Measurements from ENCODE around the gene MFAP3L. TPM values are rescaled to one million over a fixed set of nuclear protein-coding genes. Genes with fewer than 3 reads are reported as not detected.
A peak's percentile ranks its signal among the peaks of the same experiment; 100 is the strongest.
"Not testable (repeated sequence)": the region's sequence is repeated elsewhere in the genome, so short reads cannot be mapped to it uniquely, and the experiment has no call there.

The MFAP3L gene
- total RNA-seq, 1 experiment from 2014 or later = 5.1 TPM

- Histone ChIP-seq H3K4me1 (ENCODE audit: insufficient read depth, low read length) (no peaks in the 10 kb centered on the region), H2BK120ac (ENCODE audit: low read depth, low read length, poor library complexity, severe bottlenecking) (no peak overlapping the region), H3T11ph (ENCODE audit: low read length) (no peak overlapping the region), H2AFZ (ENCODE audit: low read length) (no peak overlapping the region), H2BK5ac (ENCODE audit: insufficient read length, low read length) (no peak overlapping the region), H3K4me2 (ENCODE audit: insufficient read depth, insufficient read length, low read length) (no peak overlapping the region), H3K9ac (ENCODE audit: extremely low read depth, insufficient read length, low read length) (no peak overlapping the region), H3K56ac (ENCODE audit: insufficient read length, low read depth, low read length) (no peak overlapping the region), H4K91ac (ENCODE audit: insufficient read length, low read depth, low read length) (no peak overlapping the region), H3K4ac (ENCODE audit: low read depth, low read length) (no peak overlapping the region), H3K23me2 (ENCODE audit: insufficient read length, low read depth, low read length, poor library complexity, severe bottlenecking) (no peaks in the 10 kb centered on the region), H2AK5ac (ENCODE audit: insufficient read length, low read length) (no peak overlapping the region), H2BK15ac (ENCODE audit: low read depth, low read length) (no peak overlapping the region), H3K27ac (ENCODE audit: insufficient read length, low read depth, low read length) (no peak overlapping the region), H4K20me1 (ENCODE audit: control insufficient read depth, insufficient read depth, insufficient read length) (no peaks in the 10 kb centered on the region), H3K27me3 (ENCODE audit: insufficient read depth, low read length) (no peaks in the 10 kb centered on the region), H3K23ac (ENCODE audit: insufficient read length, low read depth, low read length) (no peak overlapping the region), H4K8ac (replicated peaks; ENCODE audit: insufficient read length, low read depth, low read length) (no peak overlapping the region), H3K9me3 (ENCODE audit: control insufficient read depth, low read depth, low read length) (no peaks in the 10 kb centered on the region), H2BK12ac (ENCODE audit: insufficient read length, low read depth, low read length) (no peak overlapping the region), H3K79me1 (ENCODE audit: insufficient read depth, low read depth, low read length, poor library complexity, severe bottlenecking) (no peaks in the 10 kb centered on the region), H3K18ac (ENCODE audit: insufficient read length, low read depth, low read length) (no peak overlapping the region), H2BK20ac (ENCODE audit: low read depth, low read length, poor library complexity, severe bottlenecking) (no peak overlapping the region), H4K5ac (ENCODE audit: insufficient read length, low read depth, low read length) (no peak overlapping the region), H3K79me2 (ENCODE audit: insufficient read depth, low read length) (no peaks in the 10 kb centered on the region), H3K14ac (ENCODE audit: insufficient read depth, low read length) (no peak overlapping the region)
- H3K9me3 Mint-ChIP-seq = peaks cover 8 to 12% of the 10 kb centered on the region in 2 experiments; a peak in 4 of 5 replicates
- peak; percentile 88 for TF ChIP-seq CTCF (conservative IDR thresholded peaks at IDR 0.05)
- no peak overlapping the region for H3K27ac Mint-ChIP-seq
- no CpG with 5 or more reads among the region's 4 CpGs for WGBS (ENCODE audit: extremely low coverage, insufficient read length, low lambda C conversion rate)
- peaks cover 0 to 7% (median 2%) of the 10 kb centered on the region in 3 experiments; a peak in 4 of 7 replicates for H3K36me3 Mint-ChIP-seq (ENCODE audit: insufficient read depth in 1 of 3, low read depth in 3 of 3)
- no peak overlapping the region for H3K4me3 Mint-ChIP-seq
- peaks cover 0 to 10% of the 10 kb centered on the region in 2 experiments; a peak in 2 of 4 replicates for H3K4me1 Mint-ChIP-seq
- DNase-seq = no peak
- H3K27me3 Mint-ChIP-seq (ENCODE audit: low read depth) = no peaks in the 10 kb centered on the region
Measured at GRCh38 chr4:170047771-170048354, 21.7 kb upstream of the MFAP3L start.

DNA sequence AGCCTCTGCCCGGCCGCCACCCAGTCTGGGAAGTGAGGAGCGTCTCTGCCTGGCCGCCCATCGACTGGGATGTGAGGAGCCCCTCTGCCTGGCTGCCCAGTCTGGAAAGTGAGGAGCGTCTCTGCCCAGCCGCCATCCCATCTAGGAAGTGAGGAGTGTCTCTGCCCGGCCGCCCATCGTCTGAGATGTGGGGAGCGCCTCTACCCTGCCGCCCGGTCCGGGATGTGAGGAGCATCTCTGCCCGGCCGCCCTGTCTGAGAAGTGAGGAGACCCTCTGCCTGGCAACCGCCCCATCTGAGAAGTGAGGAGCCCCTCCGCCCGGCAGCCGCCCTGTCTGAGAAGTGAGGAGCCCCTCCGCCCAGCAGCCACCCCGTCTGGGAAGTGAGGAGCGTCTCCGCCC, 20.0 kb upstream of the MFAP3L start:
- H3K23ac ChIP-seq (ENCODE audit: insufficient read length, low read depth, low read length); H3K79me1 ChIP-seq (ENCODE audit: insufficient read depth, low read depth, low read length, poor library complexity, severe bottlenecking); H3K79me2 ChIP-seq (ENCODE audit: insufficient read depth, low read length); H4K5ac ChIP-seq (ENCODE audit: insufficient read length, low read depth, low read length); H3K9me3 ChIP-seq (ENCODE audit: control insufficient read depth, low read depth, low read length); H3K27me3 ChIP-seq (ENCODE audit: insufficient read depth, low read length); H3K4me2 ChIP-seq (ENCODE audit: insufficient read depth, insufficient read length, low read length); H3K27me3 Mint-ChIP-seq (ENCODE audit: low read depth); H4K20me1 ChIP-seq (ENCODE audit: control insufficient read depth, insufficient read depth, insufficient read length); H3K27ac Mint-ChIP-seq; H3K4me1 Mint-ChIP-seq; H2BK12ac ChIP-seq (ENCODE audit: insufficient read length, low read depth, low read length); H3K4me1 ChIP-seq (ENCODE audit: insufficient read depth, low read length); H3K56ac ChIP-seq (ENCODE audit: insufficient read length, low read depth, low read length); H3K14ac ChIP-seq (ENCODE audit: insufficient read depth, low read length); H2BK5ac ChIP-seq (ENCODE audit: insufficient read length, low read length); DNase-seq; H4K8ac ChIP-seq (replicated peaks; ENCODE audit: insufficient read length, low read depth, low read length); H2BK15ac ChIP-seq (ENCODE audit: low read depth, low read length); H4K91ac ChIP-seq (ENCODE audit: insufficient read length, low read depth, low read length); H2BK120ac ChIP-seq (ENCODE audit: low read depth, low read length, poor library complexity, severe bottlenecking); H3T11ph ChIP-seq (ENCODE audit: low read length); H3K4ac ChIP-seq (ENCODE audit: low read depth, low read length); H3K4me3 Mint-ChIP-seq; H3K36me3 Mint-ChIP-seq (ENCODE audit: insufficient read depth in 1 of 3, low read depth in 3 of 3); H3K18ac ChIP-seq (ENCODE audit: insufficient read length, low read depth, low read length); H2AK5ac ChIP-seq (ENCODE audit: insufficient read length, low read length); H2AFZ ChIP-seq (ENCODE audit: low read length); H3K9ac ChIP-seq (ENCODE audit: extremely low read depth, insufficient read length, low read length); H3K27ac ChIP-seq (ENCODE audit: insufficient read length, low read depth, low read length); H3K23me2 ChIP-seq (ENCODE audit: insufficient read length, low read depth, low read length, poor library complexity, severe bottlenecking); H2BK20ac ChIP-seq (ENCODE audit: low read depth, low read length, poor library complexity, severe bottlenecking): not testable (repeated sequence)
- no CpG with 5 or more reads among the region's 24 CpGs for whole genome bisulfite sequencing (ENCODE audit: extremely low coverage, insufficient read length, low lambda C conversion rate)
- peaks cover 8 to 12% of the 10 kb centered on the region in 2 experiments; a peak in 4 of 5 replicates for H3K9me3 Mint-ChIP-seq

All from H9 (cell line).